Hepatocyte (in vitro differentiated cells): ENCODE measurements around the gene STIM1. TPM values are rescaled to one million over a fixed set of nuclear protein-coding genes. Genes with fewer than 3 reads are reported as not detected.

ENCODE experiments used
- DNase-seq: peaks from one replicate; pipeline ENCODE4 v3.0.0-alpha.2; 2016; ENCODE audit warnings: low spot score
- H2AFZ ChIP-seq: fragments of 200-600 bp; sonication (generic); 2 replicates; pipeline ENCODE4 v1.6.0; 2016; ENCODE audit warnings: antibody characterized with exemption, mild to moderate bottlenecking
- H3K27ac ChIP-seq: fragments of 200-600 bp; sonication (generic); 2 replicates; pipeline ENCODE4 v1.5.1; 2016; ENCODE audit warnings: mild to moderate bottlenecking
- H3K27me3 ChIP-seq: fragments of 200-600 bp; sonication (generic); 2 replicates; pipeline ENCODE4 v1.6.1; 2016
- H3K36me3 ChIP-seq: fragments of 200-600 bp; sonication (generic); replicated peaks from 2 replicates; pipeline ENCODE4 v1.5.1; 2016; ENCODE audit warnings: low read depth; ENCODE audit not compliant: insufficient read depth
- H3K4me1 ChIP-seq: fragments of 200-600 bp; sonication (generic); 2 replicates; pipeline ENCODE4 v1.5.1; 2016; ENCODE audit warnings: mild to moderate bottlenecking, moderate library complexity; ENCODE audit not compliant: insufficient read depth
- H3K4me2 ChIP-seq: fragments of 200-600 bp; sonication (generic); 2 replicates; pipeline ENCODE4 v1.6.0; 2016
- H3K4me3 ChIP-seq: fragments of 200-600 bp; sonication (generic); 2 replicates; pipeline ENCODE4 v1.5.1; 2016; ENCODE audit warnings: mild to moderate bottlenecking
- H3K79me2 ChIP-seq: fragments of 200-600 bp; sonication (generic); 2 replicates; pipeline ENCODE4 v1.6.0; 2017; ENCODE audit warnings: mild to moderate bottlenecking
- H3K9me2 ChIP-seq: fragments of 200-600 bp; sonication (generic); replicated peaks from 2 replicates; pipeline ENCODE4 v1.6.0; 2017; ENCODE audit warnings: mild to moderate bottlenecking; ENCODE audit not compliant: insufficient read depth
- H3K9me3 ChIP-seq: fragments of 200-600 bp; sonication (generic); 2 replicates; pipeline ENCODE4 v1.5.1; 2016; ENCODE audit warnings: low read depth, mild to moderate bottlenecking
- H4K20me1 ChIP-seq: fragments of 200-600 bp; sonication (generic); 2 replicates; pipeline ENCODE4 v1.6.0; 2016; ENCODE audit warnings: mild to moderate bottlenecking; ENCODE audit not compliant: insufficient read depth, poor library complexity, severe bottlenecking
- EZH2 ChIP-seq: fragments of 200-600 bp; sonication (generic); IDR thresholded peaks from 2 replicates; pipeline ENCODE4 v1.6.1; 2016; ENCODE audit warnings: antibody characterized with exemption, mild to moderate bottlenecking, borderline replicate concordance
- EZH2phosphoT487 ChIP-seq: fragments of 200-600 bp; sonication (generic); IDR thresholded peaks from one replicate; pipeline ENCODE4 v1.6.1; 2018; ENCODE audit warnings: antibody characterized with exemption, mild to moderate bottlenecking, low read depth, moderate library complexity; ENCODE audit not compliant: unreplicated experiment, severe bottlenecking
- WGBS: methylation state at CpG from one replicate; pipeline ENCODE4 v1.1.6; 2016; ENCODE audit warnings: low lambda C conversion rate; ENCODE audit errors: missing lambda C conversion rate; 5-methylcytosine and 5-hydroxymethylcytosine counted together
- polyA plus RNA-seq: library from polyadenylated mRNA; unstranded; fragments of >200 nt; fragmentation: Nextera tagmentation; extraction: Ambion mirVana; gene quantifications from 2 replicates; pipeline ENCODE4 v1.2.1, GENCODE V29; 2016
- total RNA-seq: library from RNA; depleted of rRNA; stranded (reverse); fragments of >200 nt; gene quantifications from 2 replicates; pipeline ENCODE4 v1.2.3, GENCODE V29; 2014
- TF ChIP-seq, protein P1 (sequence below): fragments of 200-600 bp; sonication (generic); IDR thresholded peaks from 2 replicates; pipeline ENCODE4 v1.5.1; 2016; ENCODE audit warnings: antibody characterized with exemption, mild to moderate bottlenecking; ENCODE audit not compliant: poor library complexity

Gene STIM1
- total and polyA plus RNA-seq, 2 experiments from 2014 or later: 18.5 to 19.6 TPM

DNA sequence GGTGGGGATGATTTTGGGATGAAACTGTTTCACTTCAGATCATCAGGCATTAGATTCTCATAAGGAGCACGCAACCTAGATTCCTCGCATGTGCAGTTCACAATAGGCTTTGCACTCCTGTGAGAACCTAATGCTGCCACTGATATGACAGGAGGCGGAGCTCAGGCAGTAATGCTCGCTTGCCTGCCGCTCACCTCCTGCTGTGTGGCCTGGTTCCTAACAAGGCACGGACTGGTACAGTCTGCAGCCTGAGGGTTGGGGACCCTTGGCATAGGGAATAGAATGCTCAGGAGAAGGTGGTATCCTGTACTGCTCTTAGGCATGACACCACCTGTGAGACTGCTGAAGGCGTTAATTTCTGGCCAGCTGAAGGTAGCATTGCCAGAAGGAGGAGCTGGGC lies 47.0 kb downstream of the STIM1 start:
- Histone ChIP-seq H3K36me3 (no peaks in the 10 kb centered on the region), H3K9me2 (no peaks in the 10 kb centered on the region), H3K4me1 (peaks cover 5% of the 10 kb centered on the region), H4K20me1 (no peaks in the 10 kb centered on the region), H3K27me3 (no peaks in the 10 kb centered on the region), H2AFZ (no peak overlapping the region), H3K4me3 (no peak overlapping the region), H3K9me3 (no peaks in the 10 kb centered on the region), H3K4me2 (no peak overlapping the region), H3K27ac (no peak overlapping the region), H3K79me2 (peaks cover 51% of the 10 kb centered on the region)
- no peak for DNase-seq
- WGBS: 91% methylated on average over 7 of the region's 7 CpGs
- TF ChIP-seq EZH2 (no peak), EZH2phosphoT487 (no peak)
- TF ChIP-seq, protein P1, sequence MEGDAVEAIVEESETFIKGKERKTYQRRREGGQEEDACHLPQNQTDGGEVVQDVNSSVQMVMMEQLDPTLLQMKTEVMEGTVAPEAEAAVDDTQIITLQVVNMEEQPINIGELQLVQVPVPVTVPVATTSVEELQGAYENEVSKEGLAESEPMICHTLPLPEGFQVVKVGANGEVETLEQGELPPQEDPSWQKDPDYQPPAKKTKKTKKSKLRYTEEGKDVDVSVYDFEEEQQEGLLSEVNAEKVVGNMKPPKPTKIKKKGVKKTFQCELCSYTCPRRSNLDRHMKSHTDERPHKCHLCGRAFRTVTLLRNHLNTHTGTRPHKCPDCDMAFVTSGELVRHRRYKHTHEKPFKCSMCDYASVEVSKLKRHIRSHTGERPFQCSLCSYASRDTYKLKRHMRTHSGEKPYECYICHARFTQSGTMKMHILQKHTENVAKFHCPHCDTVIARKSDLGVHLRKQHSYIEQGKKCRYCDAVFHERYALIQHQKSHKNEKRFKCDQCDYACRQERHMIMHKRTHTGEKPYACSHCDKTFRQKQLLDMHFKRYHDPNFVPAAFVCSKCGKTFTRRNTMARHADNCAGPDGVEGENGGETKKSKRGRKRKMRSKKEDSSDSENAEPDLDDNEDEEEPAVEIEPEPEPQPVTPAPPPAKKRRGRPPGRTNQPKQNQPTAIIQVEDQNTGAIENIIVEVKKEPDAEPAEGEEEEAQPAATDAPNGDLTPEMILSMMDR: no peak

DNA sequence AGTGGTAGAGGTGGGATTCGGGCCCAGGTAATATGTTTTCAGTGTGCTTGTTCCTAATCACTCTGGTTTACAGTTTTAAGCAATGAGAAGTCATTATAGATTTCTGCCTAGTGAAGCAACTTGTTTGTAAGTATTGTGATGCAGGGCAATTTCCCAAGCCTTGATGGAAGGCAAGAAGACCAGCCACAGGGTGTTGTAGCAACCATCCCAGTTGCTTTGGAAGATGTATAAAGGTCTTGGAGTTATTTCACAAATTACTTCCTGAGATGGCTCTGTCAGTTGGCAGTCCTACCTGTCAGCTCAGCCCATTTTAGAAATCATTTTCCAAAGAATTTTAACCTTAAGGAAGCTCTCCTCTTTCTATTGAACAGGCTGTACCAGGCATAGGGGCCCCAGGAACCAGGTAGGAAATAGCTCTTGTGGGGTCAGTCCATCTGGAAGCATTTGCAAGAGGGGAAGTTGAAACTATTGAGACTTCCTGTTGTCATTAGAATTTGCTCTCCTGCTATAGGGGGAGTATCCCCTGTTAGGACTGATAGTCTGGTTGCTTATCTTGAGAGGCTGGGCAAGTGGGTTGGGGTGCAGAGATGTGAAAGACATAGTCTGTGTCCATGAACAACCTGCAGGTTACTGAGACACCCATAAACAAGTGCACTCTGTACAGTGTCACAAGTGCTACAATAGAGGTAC lies 47.9 kb downstream of the STIM1 start:
- no peak for DNase-seq
- TF ChIP-seq EZH2: no peak
- TF ChIP-seq, protein P1: no peak
- TF ChIP-seq EZH2phosphoT487: no peak
- H3K36me3 ChIP-seq: no peaks in the 10 kb centered on the region
- H2AFZ ChIP-seq: no peak overlapping the region
- no peaks in the 10 kb centered on the region for H3K9me2 ChIP-seq
- H3K27me3 ChIP-seq: no peaks in the 10 kb centered on the region
- peaks cover 5% of the 10 kb centered on the region for H3K4me1 ChIP-seq
- H3K4me3 ChIP-seq: no peak overlapping the region
- no peak overlapping the region for H3K4me2 ChIP-seq
- H4K20me1 ChIP-seq: no peaks in the 10 kb centered on the region
- peaks cover 58% of the 10 kb centered on the region for H3K79me2 ChIP-seq
- WGBS: 97% methylated on average over 1 of the region's 1 CpG
- no peaks in the 10 kb centered on the region for H3K9me3 ChIP-seq
- H3K27ac ChIP-seq: no peak overlapping the region

DNA sequence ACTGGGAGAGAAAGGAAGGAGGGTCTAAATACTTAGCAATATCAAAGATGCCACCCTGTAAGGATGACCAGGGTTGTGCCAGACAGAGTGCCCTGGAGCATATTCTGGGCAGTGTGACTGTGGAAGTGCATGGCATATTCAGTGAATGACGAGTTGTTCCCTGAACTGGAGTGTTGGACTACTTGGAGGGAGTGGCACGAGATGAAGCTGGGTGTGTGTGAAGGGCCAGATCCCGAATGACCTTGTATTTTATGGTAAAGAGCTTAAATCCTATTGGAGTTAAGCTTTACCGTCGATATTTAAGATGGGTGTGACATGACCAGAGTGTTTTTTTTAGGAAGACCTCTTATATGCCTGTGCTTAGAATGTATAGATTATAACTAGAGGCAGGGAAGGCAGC lies 48.8 kb downstream of the STIM1 start:
- Histone ChIP-seq H2AFZ (no peak overlapping the region), H3K9me3 (no peaks in the 10 kb centered on the region), H3K4me2 (no peak overlapping the region), H3K4me3 (no peak overlapping the region), H3K9me2 (no peaks in the 10 kb centered on the region), H4K20me1 (no peaks in the 10 kb centered on the region), H3K79me2 (peaks cover 58% of the 10 kb centered on the region), H3K4me1 (peaks cover 5% of the 10 kb centered on the region), H3K27ac (peak overlapping the region; percentile 24), H3K27me3 (no peaks in the 10 kb centered on the region), H3K36me3 (no peaks in the 10 kb centered on the region)
- no peak for DNase-seq
- no peak for TF ChIP-seq EZH2
- TF ChIP-seq, protein P1: no peak
- TF ChIP-seq EZH2phosphoT487: no peak
- 85% methylated on average over 5 of the region's 5 CpGs for WGBS
